ENCODE results near the gene WNK2.

WNK2 gene

GRCh38 chr9:93254806-93255493 lies 71.0 kb downstream of the WNK2 start:
- no peak for TF ChIP-seq POLR2A (IDR thresholded peaks at IDR 0.05; ENCODE audit: low read depth, low read length)
- FAIRE-seq (no peak), DNase-seq (ENCODE audit: insufficient read length, low spot score) (no peak)

GRCh38 chr9:93255494-93255867 lies 71.5 kb downstream of the WNK2 start:
- TF ChIP-seq POLR2A (IDR thresholded peaks at IDR 0.05; ENCODE audit: low read depth, low read length): no peak
- FAIRE-seq: no peak
- no peak for DNase-seq (ENCODE audit: insufficient read length, low spot score)

- DNase-seq (ENCODE audit: insufficient read length, low spot score): no peak
- no peak for TF ChIP-seq POLR2A (IDR thresholded peaks at IDR 0.05; ENCODE audit: low read depth, low read length)
- FAIRE-seq: no peak
These were observed 72.3 kb downstream of the WNK2 start for GRCh38 chr9:93255994-93256877.

GRCh38 chr9:93256878-93257807 lies 73.2 kb downstream of the WNK2 start:
- no peak for TF ChIP-seq POLR2A (IDR thresholded peaks at IDR 0.05; ENCODE audit: low read depth, low read length)
- FAIRE-seq (no peak), DNase-seq (ENCODE audit: insufficient read length, low spot score) (no peak)

- FAIRE-seq (no peak), DNase-seq (ENCODE audit: insufficient read length, low spot score) (no peak)
- TF ChIP-seq POLR2A (IDR thresholded peaks at IDR 0.05; ENCODE audit: low read depth, low read length): no peak
These were observed 73.9 kb downstream of the WNK2 start for GRCh38 chr9:93257808-93258331.

GRCh38 chr9:93258419-93258817 lies 74.5 kb downstream of the WNK2 start:
- no peak for TF ChIP-seq POLR2A (IDR thresholded peaks at IDR 0.05; ENCODE audit: low read depth, low read length)
- FAIRE-seq (no peak), DNase-seq (ENCODE audit: insufficient read length, low spot score) (no peak)

GRCh38 chr9:93258818-93259489 lies 75.0 kb downstream of the WNK2 start:
- FAIRE-seq: no peak
- no peak for DNase-seq (ENCODE audit: insufficient read length, low spot score)

GRCh38 chr9:93259490-93260262 lies 75.7 kb downstream of the WNK2 start:
- no peak for TF ChIP-seq POLR2A (IDR thresholded peaks at IDR 0.05; ENCODE audit: low read depth, low read length)
- DNase-seq (ENCODE audit: insufficient read length, low spot score): no peak
- FAIRE-seq: no peak

More at GRCh38 chr9:93258818-93259489, 75.0 kb downstream of the WNK2 start:
- no peak for TF ChIP-seq POLR2A (IDR thresholded peaks at IDR 0.05; ENCODE audit: low read depth, low read length)

- DNase-seq (ENCODE audit: insufficient read length, low spot score): no peak
These were observed 76.5 kb downstream of the WNK2 start for GRCh38 chr9:93260263-93261066.

GRCh38 chr9:93261281-93261680 lies 77.3 kb downstream of the WNK2 start:
- no peak for TF ChIP-seq POLR2A (IDR thresholded peaks at IDR 0.05; ENCODE audit: low read depth, low read length)
- DNase-seq (ENCODE audit: insufficient read length, low spot score): no peak
- FAIRE-seq: no peak

More at GRCh38 chr9:93260263-93261066, 76.5 kb downstream of the WNK2 start:
- no peak for FAIRE-seq
- no peak for TF ChIP-seq POLR2A (IDR thresholded peaks at IDR 0.05; ENCODE audit: low read depth, low read length)

- FAIRE-seq: no peak
- no peak for TF ChIP-seq POLR2A (IDR thresholded peaks at IDR 0.05; ENCODE audit: low read depth, low read length)
- DNase-seq (ENCODE audit: insufficient read length, low spot score): no peak
These were observed 78.0 kb downstream of the WNK2 start for GRCh38 chr9:93261735-93262523.
